T-helper 2 cell treated with Interferon-gamma antibody and Interleukin-4, amounts not matched to agents 5 μg/mL and 100 μg/mL, for 36 hours (primary cell): ENCODE measurements around the gene ARHGEF10L.

Source experiments
- DNase-seq: peaks from one replicate; pipeline ENCODE4 v3.0.0; 2021; ENCODE audit warnings: low spot score
- H3K27ac Mint-ChIP-seq: one replicate; pipeline ENCODE4 v1.8.0; 2021; ENCODE audit warnings: mild to moderate bottlenecking, mixed read lengths
- H3K27me3 Mint-ChIP-seq: one replicate; pipeline ENCODE4 v1.8.0; 2021; ENCODE audit warnings: low read depth, mixed read lengths
- H3K36me3 Mint-ChIP-seq: one replicate; pipeline ENCODE4 v1.8.0; 2021; ENCODE audit warnings: low read depth, mixed read lengths
- H3K4me1 Mint-ChIP-seq: one replicate; pipeline ENCODE4 v1.8.0; 2021; ENCODE audit warnings: low read depth, mixed read lengths
- H3K4me3 Mint-ChIP-seq: one replicate; pipeline ENCODE4 v1.8.0; 2022; ENCODE audit warnings: mild to moderate bottlenecking, moderate library complexity, mixed read lengths
- H3K9me3 Mint-ChIP-seq: one replicate; pipeline ENCODE4 v1.8.0; 2021; ENCODE audit warnings: mixed read lengths

Gene ARHGEF10L

DNA sequence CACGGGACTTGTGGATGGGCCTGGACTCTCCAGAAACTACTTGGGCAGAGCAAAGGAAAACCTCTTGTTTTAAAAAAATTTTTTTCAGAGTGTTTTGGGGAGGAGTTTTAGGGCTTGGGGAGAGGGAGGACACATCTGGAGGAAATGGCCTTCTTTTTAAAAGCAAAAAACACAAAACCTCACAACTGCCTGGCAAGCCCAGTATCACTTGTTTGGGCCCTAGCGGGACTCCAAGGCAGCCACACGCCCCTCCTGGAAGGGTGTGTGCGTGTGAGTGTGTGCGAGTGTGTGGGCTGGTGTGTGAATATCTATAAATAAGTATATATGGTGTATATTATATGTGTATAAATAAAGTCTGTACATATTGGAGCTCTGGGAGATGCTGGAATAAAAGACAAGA is 158.0 kb downstream of the ARHGEF10L start:
- Mint-ChIP-seq H3K9me3 (no peaks in the 10 kb centered on the region), H3K27me3 (no peaks in the 10 kb centered on the region), H3K4me1 (no peaks in the 10 kb centered on the region), H3K4me3 (no peak overlapping the region), H3K27ac (no peak overlapping the region), H3K36me3 (no peaks in the 10 kb centered on the region)
- DNase-seq, result no peak

GRCh38 chr1:17699581-17699980 is 160.1 kb downstream of the ARHGEF10L start:
- no peaks in the 10 kb centered on the region for H3K36me3 Mint-ChIP-seq
- no peak overlapping the region for H3K4me3 Mint-ChIP-seq
- H3K27me3 Mint-ChIP-seq, result no peaks in the 10 kb centered on the region
- H3K9me3 Mint-ChIP-seq, result no peaks in the 10 kb centered on the region
- DNase-seq, result no peak
- no peak overlapping the region for H3K27ac Mint-ChIP-seq
- no peaks in the 10 kb centered on the region for H3K4me1 Mint-ChIP-seq

DNA sequence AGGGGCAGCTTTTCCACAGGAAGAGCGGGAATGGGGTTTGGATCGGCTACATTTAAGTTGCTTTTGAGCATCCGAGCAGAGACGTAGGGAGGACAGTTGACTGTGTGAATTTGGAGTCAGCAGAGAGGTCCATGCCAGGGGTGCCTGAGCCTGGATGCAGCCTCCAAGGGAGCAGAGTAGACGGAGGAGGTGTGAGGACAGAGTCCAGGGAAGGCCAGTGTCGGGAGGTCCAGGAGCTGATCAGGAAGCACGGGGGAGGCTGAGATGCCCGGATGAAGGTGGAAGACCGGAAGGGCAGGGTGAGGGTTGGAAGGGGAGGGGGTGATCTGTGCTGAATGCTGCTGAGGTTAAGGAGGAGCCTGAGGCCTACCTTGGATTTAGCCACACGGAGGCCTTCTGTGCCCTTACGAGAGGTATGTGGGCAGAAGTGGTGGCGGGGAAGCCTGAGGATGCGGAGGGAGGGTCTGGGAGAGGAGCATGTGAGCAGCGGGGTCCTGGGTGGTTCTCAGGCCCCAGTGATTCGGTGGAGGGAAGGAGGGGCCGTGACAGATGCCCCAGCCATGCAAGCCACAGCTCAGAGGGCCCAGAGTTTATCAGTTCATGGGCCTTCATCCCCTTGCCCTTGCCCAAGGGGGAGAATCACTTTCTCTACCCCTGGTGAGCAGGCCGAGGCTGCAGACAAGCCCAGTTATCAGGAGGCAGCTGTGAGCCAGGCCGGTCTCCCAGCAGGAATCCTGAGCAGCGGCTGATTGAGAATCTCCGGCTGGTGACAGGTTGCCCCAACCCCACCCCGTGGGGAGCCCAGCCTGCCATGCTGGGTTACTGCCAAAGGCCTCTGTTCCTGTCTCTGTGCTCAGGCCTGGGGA is 161.7 kb downstream of the ARHGEF10L start:
- H3K4me3 Mint-ChIP-seq, result no peak overlapping the region
- H3K36me3 Mint-ChIP-seq, result no peaks in the 10 kb centered on the region
- no peak overlapping the region for H3K27ac Mint-ChIP-seq
- no peak for DNase-seq
- H3K27me3 Mint-ChIP-seq, result no peaks in the 10 kb centered on the region
- no peaks in the 10 kb centered on the region for H3K9me3 Mint-ChIP-seq
- H3K4me1 Mint-ChIP-seq, result no peaks in the 10 kb centered on the region

DNA sequence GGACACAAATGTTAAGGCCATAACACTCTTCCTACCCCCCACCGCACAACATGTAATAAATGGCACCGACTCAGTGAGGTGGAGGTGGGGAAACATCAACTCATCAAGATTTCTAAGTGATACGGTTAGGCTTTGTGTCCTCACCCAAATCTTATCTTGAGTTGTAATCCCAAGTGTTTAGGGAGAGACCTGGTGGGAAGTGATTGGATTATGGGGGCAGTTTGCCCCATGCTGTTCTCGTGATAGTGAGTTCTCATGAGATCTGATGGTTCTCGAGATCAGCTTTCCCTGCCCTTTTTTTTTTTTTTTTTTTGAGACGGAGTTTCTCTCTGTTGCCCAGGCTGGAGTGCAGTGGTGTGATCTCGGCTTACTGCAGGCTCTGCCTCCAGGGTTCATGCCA is 164.7 kb downstream of the ARHGEF10L start:
- no peak overlapping the region for H3K27ac Mint-ChIP-seq
- H3K4me3 Mint-ChIP-seq, result no peak overlapping the region
- no peaks in the 10 kb centered on the region for H3K27me3 Mint-ChIP-seq
- no peaks in the 10 kb centered on the region for H3K9me3 Mint-ChIP-seq
- no peaks in the 10 kb centered on the region for H3K4me1 Mint-ChIP-seq
- no peaks in the 10 kb centered on the region for H3K36me3 Mint-ChIP-seq
- no peak for DNase-seq

GRCh38 chr1:17706445-17706844 is 166.9 kb downstream of the ARHGEF10L start:
- Mint-ChIP-seq H3K4me1 (no peaks in the 10 kb centered on the region), H3K36me3 (no peaks in the 10 kb centered on the region), H3K27ac (no peak overlapping the region), H3K4me3 (no peak overlapping the region), H3K27me3 (no peaks in the 10 kb centered on the region), H3K9me3 (no peaks in the 10 kb centered on the region)
- no peak for DNase-seq

GRCh38 chr1:17709981-17710380 is 170.5 kb downstream of the ARHGEF10L start:
- no peaks in the 10 kb centered on the region for H3K4me1 Mint-ChIP-seq
- H3K9me3 Mint-ChIP-seq, result no peaks in the 10 kb centered on the region
- H3K4me3 Mint-ChIP-seq, result no peak overlapping the region
- no peaks in the 10 kb centered on the region for H3K36me3 Mint-ChIP-seq
- H3K27me3 Mint-ChIP-seq, result no peaks in the 10 kb centered on the region
- no peak for DNase-seq
- H3K27ac Mint-ChIP-seq, result no peak overlapping the region

DNA sequence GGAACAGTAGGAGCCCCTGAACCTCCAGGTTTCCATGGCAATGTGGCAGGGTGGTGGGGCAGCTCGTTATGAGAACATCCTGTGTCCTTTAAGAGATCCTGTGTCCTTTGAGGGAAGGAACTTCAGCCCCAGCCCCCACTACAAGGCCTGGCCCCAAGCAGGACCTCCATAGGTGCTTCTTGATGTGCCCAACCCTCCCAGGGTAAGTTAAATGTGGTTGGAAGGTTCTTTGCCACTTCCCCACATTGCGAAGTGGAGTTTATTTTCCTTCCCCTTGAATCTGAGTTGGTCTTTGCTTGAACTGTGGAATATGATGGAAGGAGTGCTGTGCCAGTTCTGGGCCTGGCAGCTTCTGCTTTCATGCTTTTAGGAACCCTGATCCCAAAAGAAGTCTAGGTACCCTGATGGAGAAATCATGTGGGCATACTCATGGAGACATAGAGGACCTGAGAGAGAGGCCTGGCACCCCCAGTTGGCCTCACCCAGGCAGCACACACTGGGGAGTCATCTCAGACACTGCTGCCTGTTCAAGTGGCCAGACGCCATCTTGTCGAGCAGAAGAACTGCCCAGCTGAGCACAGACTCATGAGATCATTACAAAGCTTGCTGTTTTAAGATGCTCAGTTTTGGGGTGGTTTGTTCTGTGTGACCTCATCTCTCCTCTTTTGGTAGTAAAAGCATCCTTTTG is 171.5 kb downstream of the ARHGEF10L start:
- H3K4me3 Mint-ChIP-seq, result no peak overlapping the region
- H3K27me3 Mint-ChIP-seq, result no peaks in the 10 kb centered on the region
- no peaks in the 10 kb centered on the region for H3K36me3 Mint-ChIP-seq
- no peaks in the 10 kb centered on the region for H3K4me1 Mint-ChIP-seq
- no peak overlapping the region for H3K27ac Mint-ChIP-seq
- H3K9me3 Mint-ChIP-seq, result no peaks in the 10 kb centered on the region
- no peak for DNase-seq

- Mint-ChIP-seq H3K36me3 (no peaks in the 10 kb centered on the region), H3K4me3 (no peak overlapping the region), H3K9me3 (no peaks in the 10 kb centered on the region), H3K4me1 (no peaks in the 10 kb centered on the region), H3K27ac (no peak overlapping the region), H3K27me3 (no peaks in the 10 kb centered on the region)
- no peak for DNase-seq
These were observed 172.0 kb downstream of the ARHGEF10L start for GRCh38 chr1:17711577-17711910.

DNA sequence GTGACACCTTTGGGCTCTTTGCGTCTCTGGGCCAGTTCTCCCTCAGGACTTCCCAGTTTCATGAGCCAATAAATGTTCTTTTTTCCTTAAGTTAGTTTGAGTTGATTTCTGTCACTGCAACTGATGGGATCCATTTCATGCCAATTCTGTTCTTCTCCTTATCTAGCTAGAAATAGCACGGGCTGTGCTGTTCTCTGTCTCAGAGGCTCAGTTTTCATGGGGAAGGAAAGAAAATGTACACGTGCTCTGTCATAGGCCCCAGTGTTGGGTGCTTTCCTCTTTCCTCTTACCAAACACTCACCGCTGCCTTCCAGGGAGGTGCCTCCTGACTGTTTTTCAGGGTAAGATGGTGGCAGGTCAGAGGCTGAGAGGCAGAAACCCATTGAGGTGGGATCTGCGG is 172.4 kb downstream of the ARHGEF10L start:
- DNase-seq, result no peak
- no peaks in the 10 kb centered on the region for H3K9me3 Mint-ChIP-seq
- H3K36me3 Mint-ChIP-seq, result no peaks in the 10 kb centered on the region
- H3K4me3 Mint-ChIP-seq, result no peak overlapping the region
- no peaks in the 10 kb centered on the region for H3K27me3 Mint-ChIP-seq
- H3K4me1 Mint-ChIP-seq, result no peaks in the 10 kb centered on the region
- H3K27ac Mint-ChIP-seq, result no peak overlapping the region

- Mint-ChIP-seq H3K27me3 (no peaks in the 10 kb centered on the region), H3K4me3 (no peak overlapping the region), H3K36me3 (no peaks in the 10 kb centered on the region), H3K9me3 (no peaks in the 10 kb centered on the region), H3K27ac (no peak overlapping the region), H3K4me1 (no peaks in the 10 kb centered on the region)
- DNase-seq, result no peak
These were observed 174.5 kb downstream of the ARHGEF10L start for GRCh38 chr1:17713993-17714392.

DNA sequence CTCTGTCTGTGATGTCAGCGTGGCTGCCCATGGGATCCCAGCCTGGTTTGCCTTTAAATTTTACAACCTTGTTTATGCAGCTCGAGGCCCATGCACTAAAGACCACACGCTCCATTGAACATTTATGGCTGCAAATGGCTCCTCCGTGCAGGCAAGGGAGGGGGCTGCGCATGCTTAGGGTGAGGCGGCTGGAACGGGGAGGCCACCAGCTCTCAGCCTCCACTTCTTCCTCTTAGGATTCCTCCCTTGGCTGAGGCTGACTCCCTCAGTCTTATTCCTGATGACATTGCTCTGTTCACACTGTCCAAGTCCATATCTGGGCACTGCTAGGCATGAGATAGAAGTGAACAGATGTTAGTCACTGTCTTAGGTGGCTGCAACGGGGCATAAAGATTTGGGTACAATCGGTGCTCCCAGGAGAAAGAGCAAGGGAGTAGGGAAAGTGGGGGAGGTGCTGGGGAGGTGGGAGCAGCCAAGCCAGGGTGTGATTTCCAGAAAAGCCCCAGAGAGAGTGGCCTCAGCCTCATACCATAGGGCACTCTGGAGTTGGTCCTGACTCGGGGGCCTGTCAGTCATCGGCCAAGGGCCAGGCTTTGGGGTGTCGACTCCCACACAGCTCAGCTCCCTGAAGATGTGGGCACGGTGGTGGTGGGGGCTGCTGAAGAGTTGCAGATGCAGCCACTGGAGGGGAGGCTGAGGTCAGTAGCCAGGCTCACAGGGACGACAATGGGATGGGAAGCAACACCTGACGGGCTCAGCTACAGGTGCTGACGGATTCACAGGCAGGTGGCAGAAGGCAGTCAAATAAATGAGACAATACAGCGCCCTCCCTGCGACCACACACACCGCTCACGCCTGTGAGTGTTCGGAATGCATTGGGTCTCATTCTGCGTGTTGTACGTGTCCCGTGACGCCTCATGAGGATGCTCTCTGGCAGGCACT is 178.4 kb downstream of the ARHGEF10L start:
- H3K9me3 Mint-ChIP-seq, result no peaks in the 10 kb centered on the region
- DNase-seq, result no peak
- H3K27me3 Mint-ChIP-seq, result no peaks in the 10 kb centered on the region
- H3K4me3 Mint-ChIP-seq, result no peak overlapping the region
- H3K36me3 Mint-ChIP-seq, result no peaks in the 10 kb centered on the region
- no peaks in the 10 kb centered on the region for H3K4me1 Mint-ChIP-seq
- no peak overlapping the region for H3K27ac Mint-ChIP-seq

DNA sequence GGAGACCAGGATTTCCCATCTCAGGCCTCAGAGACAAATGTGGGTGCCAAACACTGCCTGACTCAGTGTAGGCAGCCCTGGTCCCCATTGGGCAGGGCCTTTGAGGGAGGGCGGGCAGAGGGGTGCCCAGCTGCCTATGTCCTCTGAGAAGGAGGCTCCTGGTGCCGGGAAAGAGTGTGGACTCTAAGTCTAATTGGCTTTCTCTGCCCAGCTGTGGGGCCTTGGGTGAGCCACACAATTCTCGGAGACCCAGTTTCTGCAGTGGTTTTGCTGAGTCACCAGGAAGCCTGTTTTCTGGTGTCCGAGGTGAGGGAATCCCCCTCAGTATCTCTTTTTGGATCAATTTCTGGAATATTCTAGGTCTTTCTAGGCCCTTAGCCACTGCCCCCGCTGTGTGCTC is 180.4 kb downstream of the ARHGEF10L start:
- Mint-ChIP-seq H3K36me3 (no peaks in the 10 kb centered on the region), H3K4me1 (no peaks in the 10 kb centered on the region), H3K27ac (no peak overlapping the region)

DNA sequence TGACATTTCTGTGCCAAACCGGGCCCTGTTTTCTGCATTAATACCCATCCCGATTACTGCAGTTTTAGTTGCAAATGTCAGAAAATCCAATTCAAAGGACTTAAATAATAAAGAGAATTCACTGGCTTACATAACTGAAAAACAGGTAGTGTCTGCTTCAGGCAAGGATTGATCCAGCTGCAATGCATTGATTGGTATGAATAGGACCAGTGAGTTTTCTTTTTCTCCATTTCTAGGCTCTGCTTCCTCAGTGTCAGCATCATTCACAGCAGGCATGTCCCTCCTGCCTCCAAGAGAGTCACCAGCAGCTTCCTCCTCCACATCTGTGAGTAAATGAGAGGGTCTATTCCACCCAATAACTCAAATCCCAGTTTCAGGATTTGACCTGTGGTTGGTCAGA is 181.9 kb downstream of the ARHGEF10L start:
- Mint-ChIP-seq H3K9me3 (no peaks in the 10 kb centered on the region), H3K27me3 (no peaks in the 10 kb centered on the region), H3K4me1 (no peaks in the 10 kb centered on the region), H3K36me3 (no peaks in the 10 kb centered on the region), H3K27ac (no peak overlapping the region), H3K4me3 (no peak overlapping the region)
- no peak for DNase-seq

More for the DNA sequence above, 180.4 kb downstream of the ARHGEF10L start:
- Mint-ChIP-seq H3K27me3 (no peaks in the 10 kb centered on the region), H3K9me3 (no peaks in the 10 kb centered on the region), H3K4me3 (no peak overlapping the region)
- DNase-seq, result no peak

GRCh38 chr1:17723684-17724083 is 184.2 kb downstream of the ARHGEF10L start:
- no peaks in the 10 kb centered on the region for H3K27me3 Mint-ChIP-seq

More at GRCh38 chr1:17723684-17724083, 184.2 kb downstream of the ARHGEF10L start:
- no peaks in the 10 kb centered on the region for H3K36me3 Mint-ChIP-seq
- no peaks in the 10 kb centered on the region for H3K4me1 Mint-ChIP-seq
- no peak overlapping the region for H3K27ac Mint-ChIP-seq
- no peak overlapping the region for H3K4me3 Mint-ChIP-seq
- no peak for DNase-seq
- no peaks in the 10 kb centered on the region for H3K9me3 Mint-ChIP-seq
